BE2C (cell line): ENCODE results near the gene ARSD.

Experiments
- DNase-seq: peaks from one replicate; pipeline ENCODE4 v3.0.0-alpha.2; 2020
- H3K27me3 ChIP-seq: fragments of 250-450 bp; sonication (Bioruptor Pico); 2 replicates; pipeline ENCODE4 v1.5.1; 2020; ENCODE audit warnings: mild to moderate bottlenecking
- H3K36me3 ChIP-seq: fragments of 250-450 bp; sonication (Bioruptor Pico); 2 replicates; pipeline ENCODE4 v1.5.1; 2020; ENCODE audit warnings: mild to moderate bottlenecking
- H3K4me1 ChIP-seq: fragments of 250-450 bp; sonication (Bioruptor Pico); 2 replicates; pipeline ENCODE4 v1.5.1; 2020
- H3K4me3 ChIP-seq: 2 replicates; pipeline ENCODE4 v1.5.1; 2011; ENCODE audit warnings: low read depth, low read length
- H3K9me3 ChIP-seq: fragments of 250-450 bp; sonication (Bioruptor Pico); 2 replicates; pipeline ENCODE4 v1.5.1; 2020
- TF ChIP-seq, protein P1 (sequence below): IDR thresholded peaks from 2 replicates; pipeline ENCODE4 v1.5.1; 2012; ENCODE audit warnings: mild to moderate bottlenecking, low read depth, low read length

The ARSD gene

DNA sequence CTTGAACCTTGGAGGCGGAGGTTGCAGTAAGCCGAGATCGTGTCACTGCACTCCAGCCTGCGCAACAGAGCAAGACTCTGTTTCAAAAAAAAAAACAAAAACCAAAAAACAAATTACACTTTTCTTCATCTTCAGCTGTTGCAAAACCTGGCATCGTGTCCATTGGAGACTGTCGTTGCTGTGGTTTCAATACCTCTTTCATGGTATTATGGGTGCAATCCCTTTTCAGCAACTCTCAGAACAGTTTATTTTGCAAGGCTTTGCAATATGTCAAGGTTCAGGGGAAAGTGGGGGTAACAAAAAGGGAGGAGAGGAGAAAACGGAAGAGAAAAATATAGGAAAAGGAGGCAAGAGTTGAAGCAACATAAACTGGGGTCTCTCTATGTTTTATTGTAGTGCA lies 40.8 kb downstream of the ARSD start:
- Histone ChIP-seq H3K27me3 (no peaks in the 10 kb centered on the region), H3K9me3 (no peaks in the 10 kb centered on the region), H3K4me3 (no peak overlapping the region), H3K36me3 (no peaks in the 10 kb centered on the region), H3K4me1 (no peaks in the 10 kb centered on the region)
- no peak for DNase-seq
- TF ChIP-seq, protein P1, sequence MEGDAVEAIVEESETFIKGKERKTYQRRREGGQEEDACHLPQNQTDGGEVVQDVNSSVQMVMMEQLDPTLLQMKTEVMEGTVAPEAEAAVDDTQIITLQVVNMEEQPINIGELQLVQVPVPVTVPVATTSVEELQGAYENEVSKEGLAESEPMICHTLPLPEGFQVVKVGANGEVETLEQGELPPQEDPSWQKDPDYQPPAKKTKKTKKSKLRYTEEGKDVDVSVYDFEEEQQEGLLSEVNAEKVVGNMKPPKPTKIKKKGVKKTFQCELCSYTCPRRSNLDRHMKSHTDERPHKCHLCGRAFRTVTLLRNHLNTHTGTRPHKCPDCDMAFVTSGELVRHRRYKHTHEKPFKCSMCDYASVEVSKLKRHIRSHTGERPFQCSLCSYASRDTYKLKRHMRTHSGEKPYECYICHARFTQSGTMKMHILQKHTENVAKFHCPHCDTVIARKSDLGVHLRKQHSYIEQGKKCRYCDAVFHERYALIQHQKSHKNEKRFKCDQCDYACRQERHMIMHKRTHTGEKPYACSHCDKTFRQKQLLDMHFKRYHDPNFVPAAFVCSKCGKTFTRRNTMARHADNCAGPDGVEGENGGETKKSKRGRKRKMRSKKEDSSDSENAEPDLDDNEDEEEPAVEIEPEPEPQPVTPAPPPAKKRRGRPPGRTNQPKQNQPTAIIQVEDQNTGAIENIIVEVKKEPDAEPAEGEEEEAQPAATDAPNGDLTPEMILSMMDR = no peak

DNA sequence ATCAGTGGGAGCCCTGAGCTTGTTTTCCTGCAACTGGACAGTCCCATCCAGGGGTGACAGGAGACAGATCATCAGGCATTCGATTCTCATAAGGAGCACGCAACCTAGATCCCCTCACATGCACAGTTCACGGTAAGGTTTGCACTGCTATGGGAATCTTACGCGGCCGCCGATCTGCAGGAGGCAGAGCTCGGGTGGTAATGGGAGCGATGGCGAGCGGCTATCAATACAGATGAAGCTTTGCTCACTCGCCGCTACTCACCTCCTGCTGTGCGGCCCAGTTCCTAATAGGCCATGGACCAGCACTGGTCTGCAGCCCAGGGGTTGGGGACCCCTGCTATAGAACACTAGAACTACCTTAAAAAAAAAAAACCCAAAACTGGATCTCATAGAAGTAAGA lies 45.4 kb downstream of the ARSD start:
- Histone ChIP-seq H3K4me1 (no peaks in the 10 kb centered on the region), H3K27me3 (no peaks in the 10 kb centered on the region), H3K4me3 (no peak overlapping the region), H3K9me3 (no peaks in the 10 kb centered on the region), H3K36me3 (no peaks in the 10 kb centered on the region)
- DNase-seq = no peak
- TF ChIP-seq, protein P1 = no peak

DNA sequence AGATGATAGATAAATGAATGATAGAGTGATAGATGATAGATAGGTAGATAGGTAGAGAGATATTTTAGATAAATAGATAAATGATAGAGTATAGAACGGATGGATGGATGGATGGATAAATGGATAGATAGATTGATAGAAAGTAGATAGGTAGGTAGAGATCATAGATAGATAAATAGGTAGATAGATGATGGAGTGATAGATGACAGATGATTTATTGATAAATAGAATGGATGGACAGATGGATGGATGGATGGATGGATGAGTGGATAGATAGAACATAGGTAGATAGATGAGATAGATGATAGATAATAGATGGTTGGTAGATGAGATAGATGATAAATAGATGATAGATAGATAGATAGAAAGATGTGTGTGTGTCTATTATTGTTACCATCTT lies 49.5 kb downstream of the ARSD start:
- Histone ChIP-seq H3K4me3 (no peak overlapping the region), H3K9me3 (no peaks in the 10 kb centered on the region), H3K27me3 (no peaks in the 10 kb centered on the region), H3K36me3 (no peaks in the 10 kb centered on the region), H3K4me1 (no peaks in the 10 kb centered on the region)
- DNase-seq = no peak
- TF ChIP-seq, protein P1 = no peak

DNA sequence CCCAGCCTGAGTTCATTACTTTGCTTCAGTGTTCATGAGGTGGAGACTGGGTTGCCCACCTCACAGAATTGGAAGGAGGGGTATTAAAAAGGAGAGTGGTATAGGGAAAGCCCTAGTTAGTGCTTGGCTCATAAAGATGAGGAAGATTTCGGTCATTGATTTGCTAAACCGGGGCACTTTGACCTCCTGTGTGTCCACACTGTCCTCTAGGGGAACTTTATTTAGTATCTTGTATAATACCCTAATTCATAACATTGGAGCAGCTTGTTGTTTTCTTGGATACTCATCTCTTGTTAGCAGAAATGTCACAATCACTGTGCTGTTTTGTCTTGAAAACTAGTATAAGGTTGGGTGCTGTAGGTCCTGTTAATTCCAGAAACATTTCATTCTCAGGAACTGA lies 50.6 kb downstream of the ARSD start:
- TF ChIP-seq, protein P1 = no peak
- Histone ChIP-seq H3K4me1 (no peaks in the 10 kb centered on the region), H3K36me3 (no peaks in the 10 kb centered on the region), H3K9me3 (no peaks in the 10 kb centered on the region), H3K4me3 (no peak overlapping the region), H3K27me3 (no peaks in the 10 kb centered on the region)
- DNase-seq = no peak

DNA sequence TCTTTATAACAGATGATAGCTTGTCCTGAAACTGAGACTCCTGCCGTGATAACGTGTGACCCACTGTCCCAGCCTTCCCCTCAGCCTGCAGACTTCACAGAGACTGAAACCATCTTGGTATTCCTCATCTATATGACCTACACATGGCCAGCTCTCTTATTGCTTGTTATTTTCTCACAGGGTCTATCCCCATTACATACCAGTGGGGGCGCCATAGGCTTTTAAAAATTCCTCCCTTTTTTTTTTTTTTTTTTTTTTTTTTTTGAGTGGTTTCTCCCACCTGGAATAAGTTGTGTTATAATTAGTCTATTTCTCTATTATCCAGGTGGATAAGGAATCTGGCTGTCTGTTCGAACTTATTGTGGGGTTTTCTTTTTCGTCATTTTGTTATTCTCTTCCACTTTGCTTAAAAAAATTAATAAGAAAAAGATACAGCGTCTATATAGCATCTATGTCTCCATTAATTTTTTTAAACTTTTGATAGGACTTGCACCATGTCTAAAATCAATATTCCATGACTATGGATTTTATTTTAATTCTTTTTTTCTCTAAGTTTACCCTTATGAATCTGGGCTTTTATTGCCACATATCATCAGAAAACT lies 53.2 kb downstream of the ARSD start:
- TF ChIP-seq, protein P1 = 0 out of 2 replicates have a peak, but pooled peaks have one; percentile 19
- Histone ChIP-seq H3K4me3 (no peak overlapping the region), H3K9me3 (no peaks in the 10 kb centered on the region), H3K4me1 (no peaks in the 10 kb centered on the region), H3K36me3 (no peaks in the 10 kb centered on the region), H3K27me3 (no peaks in the 10 kb centered on the region)
- DNase-seq = no peak

DNA sequence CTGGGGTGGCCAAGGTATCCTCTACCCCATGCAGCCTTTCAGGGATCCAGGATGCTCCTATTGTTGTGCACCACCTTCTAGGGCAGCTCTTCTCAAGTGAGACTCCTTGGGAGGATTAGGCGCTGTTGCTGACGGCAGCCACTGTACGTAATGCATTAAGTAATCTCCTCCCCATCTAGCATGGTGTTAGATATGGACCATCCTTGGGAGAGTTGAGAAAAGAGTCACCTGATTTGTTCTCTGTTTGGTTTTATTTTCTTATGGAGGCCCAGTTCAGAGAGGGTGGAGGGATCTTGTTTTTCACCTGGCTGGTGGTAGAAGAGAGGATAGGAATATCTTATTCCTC lies 54.0 kb downstream of the ARSD start:
- TF ChIP-seq, protein P1 = no peak
- H3K36me3 ChIP-seq = no peaks in the 10 kb centered on the region
- H3K4me1 ChIP-seq = no peaks in the 10 kb centered on the region
- no peak overlapping the region for H3K4me3 ChIP-seq
- no peak for DNase-seq
- H3K27me3 ChIP-seq = no peaks in the 10 kb centered on the region
- H3K9me3 ChIP-seq = no peaks in the 10 kb centered on the region
